ENCODE measurements around the gene PTX3.

DNA sequence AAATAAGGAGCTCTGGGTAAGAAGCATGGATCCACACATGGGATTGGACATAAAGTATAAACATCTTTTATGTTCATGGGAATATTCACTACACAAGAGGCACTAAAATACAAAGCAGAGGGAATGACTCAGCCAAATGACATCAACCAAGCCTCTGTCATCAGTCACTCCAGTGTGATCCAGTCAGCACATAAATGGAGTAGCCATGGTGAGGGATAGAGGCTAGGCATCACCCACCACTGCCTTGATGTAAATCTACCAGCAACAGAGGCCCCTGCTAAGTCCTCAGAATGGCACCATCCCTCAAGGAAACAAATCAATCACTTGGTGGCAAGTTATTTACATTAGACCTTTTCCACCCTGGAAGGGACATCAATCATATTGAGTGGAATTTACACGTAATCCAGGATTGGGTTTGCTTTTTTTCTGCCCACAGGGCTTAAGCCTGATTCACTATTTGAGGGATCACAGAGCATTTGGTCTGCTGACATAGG lies 39.3 kb downstream of the PTX3 start:
- TF ChIP-seq, protein P1, sequence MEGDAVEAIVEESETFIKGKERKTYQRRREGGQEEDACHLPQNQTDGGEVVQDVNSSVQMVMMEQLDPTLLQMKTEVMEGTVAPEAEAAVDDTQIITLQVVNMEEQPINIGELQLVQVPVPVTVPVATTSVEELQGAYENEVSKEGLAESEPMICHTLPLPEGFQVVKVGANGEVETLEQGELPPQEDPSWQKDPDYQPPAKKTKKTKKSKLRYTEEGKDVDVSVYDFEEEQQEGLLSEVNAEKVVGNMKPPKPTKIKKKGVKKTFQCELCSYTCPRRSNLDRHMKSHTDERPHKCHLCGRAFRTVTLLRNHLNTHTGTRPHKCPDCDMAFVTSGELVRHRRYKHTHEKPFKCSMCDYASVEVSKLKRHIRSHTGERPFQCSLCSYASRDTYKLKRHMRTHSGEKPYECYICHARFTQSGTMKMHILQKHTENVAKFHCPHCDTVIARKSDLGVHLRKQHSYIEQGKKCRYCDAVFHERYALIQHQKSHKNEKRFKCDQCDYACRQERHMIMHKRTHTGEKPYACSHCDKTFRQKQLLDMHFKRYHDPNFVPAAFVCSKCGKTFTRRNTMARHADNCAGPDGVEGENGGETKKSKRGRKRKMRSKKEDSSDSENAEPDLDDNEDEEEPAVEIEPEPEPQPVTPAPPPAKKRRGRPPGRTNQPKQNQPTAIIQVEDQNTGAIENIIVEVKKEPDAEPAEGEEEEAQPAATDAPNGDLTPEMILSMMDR (IDR thresholded peaks at IDR 0.05 in 2 of 3, conservative IDR thresholded peaks at IDR 0.05 in 1 of 3; ENCODE audit: control insufficient read depth in 2 of 3, extremely low read depth in 1 of 3, insufficient read depth in 1 of 3, low read depth in 3 of 3, low read length in 3 of 3), result no peak
- TF ChIP-seq, protein P2, sequence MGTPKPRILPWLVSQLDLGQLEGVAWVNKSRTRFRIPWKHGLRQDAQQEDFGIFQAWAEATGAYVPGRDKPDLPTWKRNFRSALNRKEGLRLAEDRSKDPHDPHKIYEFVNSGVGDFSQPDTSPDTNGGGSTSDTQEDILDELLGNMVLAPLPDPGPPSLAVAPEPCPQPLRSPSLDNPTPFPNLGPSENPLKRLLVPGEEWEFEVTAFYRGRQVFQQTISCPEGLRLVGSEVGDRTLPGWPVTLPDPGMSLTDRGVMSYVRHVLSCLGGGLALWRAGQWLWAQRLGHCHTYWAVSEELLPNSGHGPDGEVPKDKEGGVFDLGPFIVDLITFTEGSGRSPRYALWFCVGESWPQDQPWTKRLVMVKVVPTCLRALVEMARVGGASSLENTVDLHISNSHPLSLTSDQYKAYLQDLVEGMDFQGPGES (IDR thresholded peaks at IDR 0.05), result no peak
